ENCODE data around the gene ZNF616. TPM values are rescaled to one million over a fixed set of nuclear protein-coding genes. Genes with fewer than 3 reads are reported as not detected.

ZNF616 gene
- total RNA-seq, 1 experiment from 2014 or later, result 9.7 TPM

DNA sequence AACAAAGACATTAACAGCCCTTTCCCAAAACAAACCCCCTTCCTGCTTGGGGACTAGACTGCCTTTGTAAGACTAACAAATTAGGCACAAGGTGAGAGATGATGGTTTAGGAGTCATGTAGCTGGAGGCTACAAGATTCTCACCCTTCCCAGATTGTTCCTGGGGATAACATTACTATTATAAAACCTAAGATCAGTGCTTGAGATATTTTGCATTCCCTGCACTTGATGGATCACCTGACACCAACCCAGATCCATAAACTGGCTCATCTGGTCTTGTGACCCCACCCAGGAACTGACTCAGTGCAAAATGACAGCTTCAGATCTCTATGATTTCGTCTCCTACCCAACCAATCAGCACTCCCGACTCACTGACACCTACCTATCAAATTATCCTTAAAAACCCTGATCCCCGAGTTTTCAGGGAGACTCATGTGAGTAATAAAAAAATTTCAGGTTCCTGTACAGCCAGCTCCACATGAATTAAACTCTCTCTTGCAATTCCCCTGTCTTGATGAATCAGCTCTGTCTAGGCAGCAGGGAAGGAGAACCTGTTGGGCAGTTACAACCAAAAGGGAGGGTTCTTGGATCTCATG is 2.4 kb upstream of the ZNF616 start:
- POLR2A ChIA-PET, result no interaction called here

More for the DNA sequence above, 2.4 kb upstream of the ZNF616 start:
- Histone ChIP-seq H3K9me2 (ENCODE audit: insufficient read depth) (no peaks in the 10 kb centered on the region), H3K27me3 (ENCODE audit: insufficient read depth, low read length) (no peaks in the 10 kb centered on the region), H3K9ac (ENCODE audit: low read length) (no peak overlapping the region), H3K27ac (ENCODE audit: low read depth, low read length) (no peak overlapping the region), H3K36me3 (ENCODE audit: control insufficient read depth in 1 of 2, insufficient read depth in 2 of 2, low read length in 2 of 2) (no peaks in the 10 kb centered on the region), H3K4me2 (ENCODE audit: low read length) (no peak overlapping the region), H3K79me2 (ENCODE audit: insufficient read depth, low read length) (peaks cover 14% of the 10 kb centered on the region), H4K20me1 (ENCODE audit: insufficient read depth) (no peaks in the 10 kb centered on the region), H3K4me3 (replicated peaks in 1 of 2; ENCODE audit: low read depth in 1 of 2, low read length in 2 of 2) (no peak overlapping the region), H3K9me3 (ENCODE audit: control insufficient read depth in 1 of 2, insufficient read depth in 1 of 2, low read depth in 1 of 2, low read length in 2 of 2) (peaks cover 5% of the 10 kb centered on the region in 2 experiments; a peak in 2 of 4 replicates), H2AFZ (ENCODE audit: low read depth, low read length, poor library complexity, severe bottlenecking) (no peak overlapping the region), H3K4me1 (ENCODE audit: control insufficient read depth in 1 of 2, insufficient read depth in 2 of 2, low read length in 2 of 2) (peaks cover 6 to 9% of the 10 kb centered on the region in 2 experiments; a peak in 2 of 4 replicates)
- TF ChIP-seq, protein P1, sequence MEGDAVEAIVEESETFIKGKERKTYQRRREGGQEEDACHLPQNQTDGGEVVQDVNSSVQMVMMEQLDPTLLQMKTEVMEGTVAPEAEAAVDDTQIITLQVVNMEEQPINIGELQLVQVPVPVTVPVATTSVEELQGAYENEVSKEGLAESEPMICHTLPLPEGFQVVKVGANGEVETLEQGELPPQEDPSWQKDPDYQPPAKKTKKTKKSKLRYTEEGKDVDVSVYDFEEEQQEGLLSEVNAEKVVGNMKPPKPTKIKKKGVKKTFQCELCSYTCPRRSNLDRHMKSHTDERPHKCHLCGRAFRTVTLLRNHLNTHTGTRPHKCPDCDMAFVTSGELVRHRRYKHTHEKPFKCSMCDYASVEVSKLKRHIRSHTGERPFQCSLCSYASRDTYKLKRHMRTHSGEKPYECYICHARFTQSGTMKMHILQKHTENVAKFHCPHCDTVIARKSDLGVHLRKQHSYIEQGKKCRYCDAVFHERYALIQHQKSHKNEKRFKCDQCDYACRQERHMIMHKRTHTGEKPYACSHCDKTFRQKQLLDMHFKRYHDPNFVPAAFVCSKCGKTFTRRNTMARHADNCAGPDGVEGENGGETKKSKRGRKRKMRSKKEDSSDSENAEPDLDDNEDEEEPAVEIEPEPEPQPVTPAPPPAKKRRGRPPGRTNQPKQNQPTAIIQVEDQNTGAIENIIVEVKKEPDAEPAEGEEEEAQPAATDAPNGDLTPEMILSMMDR (IDR thresholded peaks at IDR 0.05 in 2 of 3, conservative IDR thresholded peaks at IDR 0.05 in 1 of 3; ENCODE audit: borderline replicate concordance in 1 of 3, insufficient read depth in 1 of 3, low read depth in 2 of 3, low read length in 2 of 3), result no peak
- TF ChIP-seq EGR1 (IDR thresholded peaks at IDR 0.05; ENCODE audit: low read depth) (no peak), FOSL1 (IDR thresholded peaks at IDR 0.05; ENCODE audit: low read depth) (no peak)
- TF ChIP-seq, protein P2, sequence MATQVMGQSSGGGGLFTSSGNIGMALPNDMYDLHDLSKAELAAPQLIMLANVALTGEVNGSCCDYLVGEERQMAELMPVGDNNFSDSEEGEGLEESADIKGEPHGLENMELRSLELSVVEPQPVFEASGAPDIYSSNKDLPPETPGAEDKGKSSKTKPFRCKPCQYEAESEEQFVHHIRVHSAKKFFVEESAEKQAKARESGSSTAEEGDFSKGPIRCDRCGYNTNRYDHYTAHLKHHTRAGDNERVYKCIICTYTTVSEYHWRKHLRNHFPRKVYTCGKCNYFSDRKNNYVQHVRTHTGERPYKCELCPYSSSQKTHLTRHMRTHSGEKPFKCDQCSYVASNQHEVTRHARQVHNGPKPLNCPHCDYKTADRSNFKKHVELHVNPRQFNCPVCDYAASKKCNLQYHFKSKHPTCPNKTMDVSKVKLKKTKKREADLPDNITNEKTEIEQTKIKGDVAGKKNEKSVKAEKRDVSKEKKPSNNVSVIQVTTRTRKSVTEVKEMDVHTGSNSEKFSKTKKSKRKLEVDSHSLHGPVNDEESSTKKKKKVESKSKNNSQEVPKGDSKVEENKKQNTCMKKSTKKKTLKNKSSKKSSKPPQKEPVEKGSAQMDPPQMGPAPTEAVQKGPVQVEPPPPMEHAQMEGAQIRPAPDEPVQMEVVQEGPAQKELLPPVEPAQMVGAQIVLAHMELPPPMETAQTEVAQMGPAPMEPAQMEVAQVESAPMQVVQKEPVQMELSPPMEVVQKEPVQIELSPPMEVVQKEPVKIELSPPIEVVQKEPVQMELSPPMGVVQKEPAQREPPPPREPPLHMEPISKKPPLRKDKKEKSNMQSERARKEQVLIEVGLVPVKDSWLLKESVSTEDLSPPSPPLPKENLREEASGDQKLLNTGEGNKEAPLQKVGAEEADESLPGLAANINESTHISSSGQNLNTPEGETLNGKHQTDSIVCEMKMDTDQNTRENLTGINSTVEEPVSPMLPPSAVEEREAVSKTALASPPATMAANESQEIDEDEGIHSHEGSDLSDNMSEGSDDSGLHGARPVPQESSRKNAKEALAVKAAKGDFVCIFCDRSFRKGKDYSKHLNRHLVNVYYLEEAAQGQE (IDR thresholded peaks at IDR 0.05; ENCODE audit: low read depth), result no peak
- TF ChIP-seq, protein P3, sequence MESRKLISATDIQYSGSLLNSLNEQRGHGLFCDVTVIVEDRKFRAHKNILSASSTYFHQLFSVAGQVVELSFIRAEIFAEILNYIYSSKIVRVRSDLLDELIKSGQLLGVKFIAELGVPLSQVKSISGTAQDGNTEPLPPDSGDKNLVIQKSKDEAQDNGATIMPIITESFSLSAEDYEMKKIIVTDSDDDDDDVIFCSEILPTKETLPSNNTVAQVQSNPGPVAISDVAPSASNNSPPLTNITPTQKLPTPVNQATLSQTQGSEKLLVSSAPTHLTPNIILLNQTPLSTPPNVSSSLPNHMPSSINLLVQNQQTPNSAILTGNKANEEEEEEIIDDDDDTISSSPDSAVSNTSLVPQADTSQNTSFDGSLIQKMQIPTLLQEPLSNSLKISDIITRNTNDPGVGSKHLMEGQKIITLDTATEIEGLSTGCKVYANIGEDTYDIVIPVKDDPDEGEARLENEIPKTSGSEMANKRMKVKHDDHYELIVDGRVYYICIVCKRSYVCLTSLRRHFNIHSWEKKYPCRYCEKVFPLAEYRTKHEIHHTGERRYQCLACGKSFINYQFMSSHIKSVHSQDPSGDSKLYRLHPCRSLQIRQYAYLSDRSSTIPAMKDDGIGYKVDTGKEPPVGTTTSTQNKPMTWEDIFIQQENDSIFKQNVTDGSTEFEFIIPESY (IDR thresholded peaks at IDR 0.05; ENCODE audit: extremely low read depth, insufficient replicate concordance, low read length), result no peak
- BruUV-seq (replicated peaks), result no TSS peak
- ATAC-seq (no peak), DNase-seq (ENCODE audit: low read depth, low spot score) (no peak)
- intact Hi-C loops (cut with micrococcal nuclease), result no loop called here
- ChIA-PET RAD21 (ENCODE audit: low non-redundant PET in 1 of 2, low total read pairs in 2 of 2, uncharacterized antibody in 2 of 2, unreplicated experiment in 2 of 2) (no interaction called here), CTCF (no interaction called here)

Data from HCT116 (cell line).